Vagina (tissue), 2 donors: ENCODE results near the gene UBR3. TPM values are rescaled to one million over a fixed set of nuclear protein-coding genes. Genes with fewer than 3 reads are reported as not detected.
"Not testable (repeated sequence)": the region's sequence is repeated elsewhere in the genome, so short reads cannot be mapped to it uniquely, and the experiment has no call there.

ENCODE experiments used
- DNase-seq, 2 donors: peaks; one replicate each; pipeline ENCODE4 v3.0.0-alpha.2; 2017; ENCODE audit errors: extremely low spot score in 2 of 2
- H3K27ac ChIP-seq: fragments of 200-600 bp; sonication (generic); one replicate; pipeline ENCODE4 v1.5.1; 2019
- H3K27me3 ChIP-seq: fragments of 200-600 bp; sonication (generic); one replicate; pipeline ENCODE4 v1.5.1; 2019
- H3K36me3 ChIP-seq, 2 donors: fragments of 200-600 bp; sonication (generic); one replicate each; pipeline ENCODE4 v1.5.1; 2017 to 2019
- H3K4me1 ChIP-seq: fragments of 200-600 bp; sonication (generic); one replicate; pipeline ENCODE4 v1.5.1; 2019
- H3K4me3 ChIP-seq, 2 donors: fragments of 200-600 bp; sonication (generic); 1 replicate in 1 of 2; 2 replicates in 1 of 2; pipeline ENCODE4 v1.5.1; 2016 to 2019
- H3K9me3 ChIP-seq: fragments of 200-600 bp; sonication (generic); one replicate; pipeline ENCODE4 v1.5.1; 2019
- CTCF ChIP-seq, 3 experiments: fragments of 450-650 bp in 2 of 3; fragments of 200-600 bp in 1 of 3; sonication (generic) in 1 of 3; IDR thresholded peaks; one replicate each; pipeline ENCODE4 v1.5.1; 2017 to 2019; ENCODE audit warnings: antibody characterized with exemption in 3 of 3, mild to moderate bottlenecking in 2 of 3, moderate library complexity in 2 of 3
- POLR2A ChIP-seq, 2 donors: fragments of 450-650 bp; IDR thresholded peaks; one replicate each; pipeline ENCODE4 v1.6.1; 2017; ENCODE audit warnings: antibody characterized with exemption in 2 of 2, mild to moderate bottlenecking in 2 of 2, moderate library complexity in 2 of 2
- POLR2AphosphoS5 ChIP-seq, 2 donors: sonication (generic); formaldehyde crosslinking; IDR thresholded peaks; one replicate each; pipeline ENCODE4 v1.9.0; 2017; ENCODE audit warnings: antibody characterized with exemption in 2 of 2, mild to moderate bottlenecking in 2 of 2, low read depth in 1 of 2; ENCODE audit not compliant: insufficient read depth in 1 of 2
- intact Hi-C: fragments of 100-400 bp; cut with DNase I; formaldehyde crosslinking; loops from one replicate; pipeline ENCODE4 v1.15.1; 2023
- total RNA-seq: library from RNA; depleted of rRNA; stranded (reverse); fragments of >200 nt; gene quantifications from one replicate; pipeline ENCODE4 v1.2.3, GENCODE V29; 2016

Gene UBR3
- total RNA-seq, 1 donor from 2014 or later, result 59.2 TPM

GRCh38 chr2:169895294-169895985, 68.2 kb downstream of the UBR3 start:
- Histone ChIP-seq H3K36me3 (peaks cover 0 to 14% of the 10 kb centered on the region in 2 donors), H3K27ac (no peak overlapping the region), H3K27me3 (no peaks in the 10 kb centered on the region), H3K4me3 (no peak overlapping the region), H3K9me3 (no peaks in the 10 kb centered on the region), H3K4me1 (no peaks in the 10 kb centered on the region)
- TF ChIP-seq CTCF (IDR thresholded peaks at IDR 0.05) (no peak), POLR2AphosphoS5 (IDR thresholded peaks at IDR 0.05; ENCODE audit: insufficient read depth in 1 of 2, low read depth in 1 of 2) (no peak), POLR2A (IDR thresholded peaks at IDR 0.05) (no peak)
- DNase-seq, result no peak
- intact Hi-C loops, result no loop called here

- intact Hi-C loops, result no loop called here
- TF ChIP-seq POLR2AphosphoS5 (IDR thresholded peaks at IDR 0.05; ENCODE audit: insufficient read depth in 1 of 2, low read depth in 1 of 2) (no peak), CTCF (IDR thresholded peaks at IDR 0.05) (no peak), POLR2A (IDR thresholded peaks at IDR 0.05) (no peak)
- Histone ChIP-seq H3K36me3 (peaks cover 0 to 14% of the 10 kb centered on the region in 2 donors), H3K27me3 (no peaks in the 10 kb centered on the region), H3K4me3 (no peak overlapping the region), H3K9me3 (no peaks in the 10 kb centered on the region), H3K4me1 (no peaks in the 10 kb centered on the region), H3K27ac (no peak overlapping the region)
- DNase-seq, result no peak
Measured at GRCh38 chr2:169897834-169898233, 70.6 kb downstream of the UBR3 start.

GRCh38 chr2:169900103-169900502, 72.8 kb downstream of the UBR3 start:
- DNase-seq, H3K4me1 ChIP-seq, H3K27ac ChIP-seq, H3K4me3 ChIP-seq, intact Hi-C loops, H3K9me3 ChIP-seq, H3K27me3 ChIP-seq: not testable (repeated sequence)
- peaks cover 0 to 14% of the 10 kb centered on the region in 2 donors for H3K36me3 ChIP-seq

GRCh38 chr2:169900686-169901085, 73.4 kb downstream of the UBR3 start:
- Histone ChIP-seq H3K9me3 (no peaks in the 10 kb centered on the region), H3K4me3 (no peak overlapping the region), H3K4me1 (no peaks in the 10 kb centered on the region), H3K27me3 (no peaks in the 10 kb centered on the region), H3K36me3 (peaks cover 0 to 9% of the 10 kb centered on the region in 2 donors), H3K27ac (no peak overlapping the region)
- DNase-seq, result no peak
- TF ChIP-seq CTCF (IDR thresholded peaks at IDR 0.05), result no peak
- TF ChIP-seq POLR2A (IDR thresholded peaks at IDR 0.05), result no peak
- no peak for TF ChIP-seq POLR2AphosphoS5 (IDR thresholded peaks at IDR 0.05; ENCODE audit: insufficient read depth in 1 of 2, low read depth in 1 of 2)
- intact Hi-C loops, result no loop called here

- intact Hi-C loops, result no loop called here
- Histone ChIP-seq H3K4me1 (no peaks in the 10 kb centered on the region), H3K36me3 (peaks cover 0 to 7% of the 10 kb centered on the region in 2 donors), H3K9me3 (no peaks in the 10 kb centered on the region), H3K27me3 (no peaks in the 10 kb centered on the region), H3K27ac (no peak overlapping the region), H3K4me3 (no peak overlapping the region)
- TF ChIP-seq POLR2A (IDR thresholded peaks at IDR 0.05) (no peak), POLR2AphosphoS5 (IDR thresholded peaks at IDR 0.05; ENCODE audit: insufficient read depth in 1 of 2, low read depth in 1 of 2) (no peak), CTCF (IDR thresholded peaks at IDR 0.05) (no peak)
- no peak for DNase-seq
Measured at GRCh38 chr2:169906731-169907130, 79.5 kb downstream of the UBR3 start.
